SK-N-MC (cell line): Measurements from ENCODE around the gene BUD13.

Experiments
- DNase-seq: peaks from one replicate; pipeline ENCODE4 v3.0.0-alpha.2; 2011; ENCODE audit warnings: low read depth, low spot score
- H3K27ac ChIP-seq: fragments of 200-600 bp; sonication (generic); 2 replicates; pipeline ENCODE4 v1.5.1; 2016; ENCODE audit warnings: mixed run types
- H3K36me3 ChIP-seq: fragments of 200-600 bp; sonication (generic); 2 replicates; pipeline ENCODE4 v1.6.1; 2017; ENCODE audit warnings: antibody characterized with exemption, low read length, mixed read lengths; ENCODE audit not compliant: insufficient read depth
- H3K4me3 ChIP-seq: fragments of 200-600 bp; sonication (generic); 2 replicates; pipeline ENCODE4 v1.5.1; 2016
- H3K9ac ChIP-seq: fragments of 200-600 bp; sonication (generic); 2 replicates; pipeline ENCODE4 v1.8.0; 2017; ENCODE audit warnings: mixed run types, mixed read lengths; ENCODE audit not compliant: insufficient read length
- H3K9me3 ChIP-seq: fragments of 200-600 bp; sonication (generic); 2 replicates; pipeline ENCODE4 v1.6.1; 2017; ENCODE audit warnings: low read depth, mild to moderate bottlenecking, antibody characterized with exemption, low read length, moderate library complexity, mixed read lengths
- EZH2 ChIP-seq: fragments of 200-600 bp; sonication (generic); IDR thresholded peaks from one replicate; pipeline ENCODE4 v1.6.1; 2017; ENCODE audit warnings: antibody characterized with exemption
- FOXP2 ChIP-seq: optimal IDR thresholded peaks from 2 replicates; pipeline ENCODE3; 2011; ENCODE audit warnings: mild to moderate bottlenecking, moderate library complexity; ENCODE audit not compliant: insufficient read depth; ENCODE audit errors: extremely low read length, control extremely low read depth
- POLR2AphosphoS5 ChIP-seq: IDR thresholded peaks from 2 replicates; pipeline ENCODE4 v1.6.1; 2012; ENCODE audit warnings: mild to moderate bottlenecking, low read depth, low read length, borderline replicate concordance

The BUD13 gene

DNA sequence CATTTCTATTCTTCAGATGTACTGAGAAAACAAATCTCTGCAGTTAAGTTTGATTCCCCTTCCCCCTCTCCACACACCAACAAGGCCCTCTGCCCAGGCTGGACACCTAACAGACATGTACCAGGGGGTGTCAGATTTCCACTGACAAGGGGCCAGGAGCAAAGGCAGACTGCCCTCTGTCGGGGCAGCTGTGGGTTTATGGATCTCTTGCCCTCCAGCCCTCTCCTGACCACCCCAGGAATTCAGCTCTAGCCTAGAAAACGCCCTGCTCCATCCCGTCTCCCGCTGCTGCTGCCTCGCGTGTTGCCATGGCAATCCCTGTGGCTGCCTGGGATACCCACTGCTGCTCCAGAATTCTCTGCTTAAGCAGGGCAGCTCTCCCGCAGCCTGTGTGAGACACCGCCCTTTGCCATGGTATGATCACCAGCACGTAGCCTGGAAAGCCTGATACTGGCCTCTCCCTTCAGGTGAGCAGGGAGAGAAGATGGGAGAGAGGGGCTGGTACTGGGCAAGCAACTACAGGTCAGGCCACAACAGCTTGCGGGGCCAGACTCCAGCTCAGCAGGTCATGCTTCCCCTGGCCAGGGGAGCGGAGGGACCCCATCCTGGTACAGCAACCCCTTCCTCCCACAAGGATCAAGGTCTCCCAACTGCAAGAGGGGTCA lies 41.6 kb downstream of the BUD13 start:
- no peak for TF ChIP-seq POLR2AphosphoS5
- H3K27ac ChIP-seq: no peak overlapping the region
- H3K9me3 ChIP-seq: no peaks in the 10 kb centered on the region
- H3K4me3 ChIP-seq: no peak overlapping the region
- no peak overlapping the region for H3K9ac ChIP-seq
- no peaks in the 10 kb centered on the region for H3K36me3 ChIP-seq
- DNase-seq: no peak

GRCh38 chr11:116730601-116731000 lies 42.2 kb downstream of the BUD13 start:
- Histone ChIP-seq H3K9me3 (no peaks in the 10 kb centered on the region), H3K4me3 (no peak overlapping the region), H3K9ac (no peak overlapping the region), H3K36me3 (no peaks in the 10 kb centered on the region), H3K27ac (no peak overlapping the region)
- DNase-seq: no peak
- TF ChIP-seq FOXP2 (no peak), POLR2AphosphoS5 (no peak), EZH2 (no peak)

DNA sequence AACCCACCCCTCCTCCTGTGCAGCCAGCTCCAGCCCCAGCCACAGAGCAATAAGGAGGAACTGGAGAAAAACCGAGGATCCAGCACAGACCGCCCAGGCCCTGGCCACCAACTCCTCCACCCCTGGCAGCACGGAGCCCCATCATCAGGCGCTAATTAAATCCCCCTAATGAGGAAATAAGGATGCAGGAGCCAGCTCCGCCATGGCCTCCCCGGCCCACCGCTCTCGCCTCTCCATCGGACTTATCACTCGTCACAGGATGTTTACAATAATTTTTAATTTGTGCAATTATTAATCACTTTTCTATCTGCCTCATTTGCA lies 42.6 kb downstream of the BUD13 start:
- Histone ChIP-seq H3K9me3 (no peaks in the 10 kb centered on the region), H3K27ac (no peak overlapping the region), H3K36me3 (no peaks in the 10 kb centered on the region), H3K4me3 (no peak overlapping the region), H3K9ac (no peak overlapping the region)
- no peak for DNase-seq
- TF ChIP-seq EZH2 (no peak), FOXP2 (no peak)

DNA sequence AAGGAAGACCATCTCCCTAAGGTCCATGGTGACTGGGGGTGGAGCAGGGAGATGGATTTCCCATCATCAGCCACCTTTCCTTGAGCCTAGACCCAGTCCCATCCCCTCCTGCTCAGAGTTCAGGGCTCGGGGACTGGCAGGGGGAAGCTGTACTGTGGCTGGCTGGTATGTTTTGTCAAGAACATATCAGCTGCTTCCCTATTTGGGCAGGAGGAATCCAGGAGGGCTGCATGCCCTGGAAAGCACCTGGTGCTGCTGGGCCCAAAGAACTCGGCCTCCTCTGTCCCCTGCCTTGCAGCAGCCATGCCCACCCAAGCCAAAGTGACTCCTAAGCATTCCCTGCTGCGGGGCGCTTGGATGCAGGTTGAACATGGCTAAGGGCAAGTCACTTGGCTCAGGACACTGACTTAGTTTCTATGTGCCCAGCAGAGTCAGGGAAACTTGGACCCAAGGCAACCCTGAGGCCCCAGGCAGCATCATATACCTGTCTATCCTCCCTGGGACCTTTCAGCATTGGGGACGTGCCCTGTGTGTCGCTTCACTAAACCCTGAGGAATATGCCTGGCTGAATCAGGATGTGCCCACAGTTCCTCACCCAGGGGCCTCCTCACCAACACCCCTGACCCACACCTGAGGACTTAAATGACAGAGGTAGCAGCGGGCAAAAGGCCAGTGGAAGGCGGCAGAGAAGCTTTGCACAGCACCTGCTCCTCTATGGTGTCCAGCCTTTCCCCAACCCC lies 43.1 kb downstream of the BUD13 start:
- Histone ChIP-seq H3K27ac (no peak overlapping the region), H3K9ac (no peak overlapping the region), H3K9me3 (no peaks in the 10 kb centered on the region), H3K36me3 (no peaks in the 10 kb centered on the region), H3K4me3 (no peak overlapping the region)
- no peak for DNase-seq
- TF ChIP-seq EZH2 (no peak), FOXP2 (no peak), POLR2AphosphoS5 (no peak)

DNA sequence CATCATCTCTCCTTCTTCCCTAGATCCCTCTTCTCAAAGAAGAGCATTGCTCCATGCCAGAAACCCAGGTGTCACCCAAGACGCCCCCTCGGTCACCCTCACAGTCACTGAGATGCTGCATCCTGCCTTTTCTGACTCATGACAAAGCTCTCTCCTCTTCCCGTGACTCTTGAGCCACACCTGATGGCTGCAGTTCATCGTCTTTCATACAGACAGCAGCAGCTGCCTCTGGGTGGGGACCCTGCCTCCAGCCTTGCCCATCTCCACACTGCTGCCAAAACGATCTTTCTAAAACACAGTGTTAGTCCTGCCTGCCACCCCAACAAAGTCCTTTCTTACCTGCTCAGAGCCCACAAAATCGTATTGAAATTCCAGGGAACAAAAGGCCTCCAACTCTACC lies 44.8 kb downstream of the BUD13 start:
- H3K27ac ChIP-seq: no peak overlapping the region
- TF ChIP-seq FOXP2: no peak
- no peak for TF ChIP-seq POLR2AphosphoS5
- H3K36me3 ChIP-seq: no peaks in the 10 kb centered on the region
- no peak overlapping the region for H3K4me3 ChIP-seq
- H3K9me3 ChIP-seq: no peaks in the 10 kb centered on the region
- DNase-seq: no peak
- no peak overlapping the region for H3K9ac ChIP-seq

DNA sequence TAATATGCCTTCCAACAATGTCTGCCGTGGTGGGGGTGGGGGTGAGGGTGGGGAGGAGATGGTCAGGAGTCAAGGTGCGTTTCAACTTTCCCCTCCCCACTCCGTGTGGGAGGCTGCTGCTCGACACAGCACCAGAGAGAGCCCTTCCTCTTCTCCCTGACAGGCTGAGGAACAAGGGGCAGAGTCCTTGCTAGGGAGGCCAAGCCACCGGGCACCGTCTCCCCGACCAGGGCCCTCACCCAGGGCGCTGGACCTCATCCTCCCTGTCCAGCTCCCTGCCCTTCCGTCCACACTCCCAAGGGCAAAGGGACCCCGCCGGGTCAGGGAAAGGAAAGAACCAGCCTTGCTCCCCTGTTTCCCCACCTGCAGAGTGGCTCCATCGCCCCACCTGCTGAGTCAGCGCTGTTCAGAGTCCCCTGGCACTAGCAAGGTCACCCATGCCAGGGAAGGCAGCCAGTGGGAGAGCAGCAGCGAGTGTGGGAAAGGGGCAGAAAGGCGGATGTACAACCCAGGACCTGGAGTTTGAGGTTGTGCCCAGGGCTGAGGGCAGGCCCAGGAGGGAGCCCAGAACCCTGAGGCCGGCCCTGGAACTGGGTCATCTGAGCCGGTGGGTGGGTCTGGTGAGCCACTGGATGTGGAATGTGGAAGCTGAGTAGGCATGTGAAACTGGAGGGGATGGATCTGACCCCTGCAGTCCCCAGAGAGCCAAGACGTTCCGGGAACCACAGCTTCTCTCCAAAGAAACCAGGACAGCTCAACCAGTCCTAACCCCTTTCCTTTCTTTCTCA lies 47.2 kb downstream of the BUD13 start:
- H3K9me3 ChIP-seq: no peaks in the 10 kb centered on the region
- DNase-seq: no peak
- TF ChIP-seq EZH2: no peak
- no peak for TF ChIP-seq FOXP2
- TF ChIP-seq POLR2AphosphoS5: no peak
- no peak overlapping the region for H3K27ac ChIP-seq
- no peak overlapping the region for H3K9ac ChIP-seq
- no peak overlapping the region for H3K4me3 ChIP-seq
- no peaks in the 10 kb centered on the region for H3K36me3 ChIP-seq

- no peaks in the 10 kb centered on the region for H3K9me3 ChIP-seq
- H3K4me3 ChIP-seq: no peak overlapping the region
- no peak overlapping the region for H3K9ac ChIP-seq
- TF ChIP-seq EZH2: no peak
- TF ChIP-seq FOXP2: no peak
- no peak for TF ChIP-seq POLR2AphosphoS5
- no peaks in the 10 kb centered on the region for H3K36me3 ChIP-seq
- DNase-seq: no peak
- no peak overlapping the region for H3K27ac ChIP-seq
Observed at GRCh38 chr11:116724813-116725212, 48.0 kb downstream of the BUD13 start.

DNA sequence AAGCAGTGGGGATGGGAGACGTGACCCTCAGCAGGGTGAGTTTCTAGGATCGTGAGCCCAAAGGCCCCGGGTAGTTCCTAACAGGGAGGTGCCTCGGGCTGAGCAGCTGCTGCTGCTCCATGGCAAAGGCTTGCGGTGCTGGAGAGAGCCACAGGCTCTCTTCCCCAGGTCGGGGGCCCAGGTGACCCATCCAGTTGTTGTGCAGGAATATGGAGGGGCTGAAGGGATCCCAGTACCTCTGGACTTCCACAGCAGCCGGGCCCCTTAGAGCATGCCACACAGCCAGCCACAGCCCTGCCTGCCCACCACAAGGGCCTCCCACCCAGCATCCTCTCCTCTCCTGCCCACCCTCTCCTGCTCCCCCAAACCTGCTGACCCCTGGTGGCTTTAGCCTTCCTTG lies 49.3 kb downstream of the BUD13 start:
- H3K36me3 ChIP-seq: no peaks in the 10 kb centered on the region
- TF ChIP-seq POLR2AphosphoS5 (no peak), FOXP2 (no peak), EZH2 (no peak)
- no peak overlapping the region for H3K27ac ChIP-seq
- no peaks in the 10 kb centered on the region for H3K9me3 ChIP-seq
- DNase-seq: no peak
- H3K4me3 ChIP-seq: no peak overlapping the region
- H3K9ac ChIP-seq: no peak overlapping the region

DNA sequence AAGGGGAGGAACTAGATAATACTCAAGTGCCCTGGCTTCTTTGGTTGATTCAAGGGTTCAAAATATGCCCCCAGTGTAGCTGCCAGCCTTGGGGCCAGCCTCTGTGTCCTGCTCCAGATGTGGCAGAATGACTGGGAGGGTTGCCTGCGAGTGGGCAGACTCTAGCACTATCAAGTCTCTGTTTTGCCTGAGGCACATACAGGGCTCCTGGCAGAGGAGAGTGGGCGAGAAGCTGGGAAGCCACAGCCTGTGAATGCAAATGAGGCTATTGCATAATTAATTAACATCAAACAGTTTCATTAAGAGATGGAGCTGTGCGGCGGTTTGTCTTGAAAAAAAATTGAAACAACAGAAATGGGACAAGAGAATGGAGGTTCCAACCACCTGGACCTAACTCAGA lies 50.8 kb downstream of the BUD13 start:
- DNase-seq: no peak
- Histone ChIP-seq H3K9ac (no peak overlapping the region), H3K4me3 (no peak overlapping the region), H3K27ac (no peak overlapping the region), H3K36me3 (no peaks in the 10 kb centered on the region), H3K9me3 (no peaks in the 10 kb centered on the region)
- no peak for TF ChIP-seq EZH2
- no peak for TF ChIP-seq POLR2AphosphoS5
- no peak for TF ChIP-seq FOXP2
